ENCODE results near the gene SERTAD3. TPM values are rescaled to one million over a fixed set of nuclear protein-coding genes. Genes with fewer than 3 reads are reported as not detected.

Gene SERTAD3
- total RNA-seq, 2 donors from 2014 or later = 5.7 to 10.2 TPM

GRCh38 chr19:40443131-40443999 is 770 bp downstream of the SERTAD3 start:
- peak; percentile 88 for ATAC-seq
- TF ChIP-seq POLR2A (IDR thresholded peaks at IDR 0.05) = peak in 2 of 3 donors; percentile 54 to 62
- TF ChIP-seq, protein P1, sequence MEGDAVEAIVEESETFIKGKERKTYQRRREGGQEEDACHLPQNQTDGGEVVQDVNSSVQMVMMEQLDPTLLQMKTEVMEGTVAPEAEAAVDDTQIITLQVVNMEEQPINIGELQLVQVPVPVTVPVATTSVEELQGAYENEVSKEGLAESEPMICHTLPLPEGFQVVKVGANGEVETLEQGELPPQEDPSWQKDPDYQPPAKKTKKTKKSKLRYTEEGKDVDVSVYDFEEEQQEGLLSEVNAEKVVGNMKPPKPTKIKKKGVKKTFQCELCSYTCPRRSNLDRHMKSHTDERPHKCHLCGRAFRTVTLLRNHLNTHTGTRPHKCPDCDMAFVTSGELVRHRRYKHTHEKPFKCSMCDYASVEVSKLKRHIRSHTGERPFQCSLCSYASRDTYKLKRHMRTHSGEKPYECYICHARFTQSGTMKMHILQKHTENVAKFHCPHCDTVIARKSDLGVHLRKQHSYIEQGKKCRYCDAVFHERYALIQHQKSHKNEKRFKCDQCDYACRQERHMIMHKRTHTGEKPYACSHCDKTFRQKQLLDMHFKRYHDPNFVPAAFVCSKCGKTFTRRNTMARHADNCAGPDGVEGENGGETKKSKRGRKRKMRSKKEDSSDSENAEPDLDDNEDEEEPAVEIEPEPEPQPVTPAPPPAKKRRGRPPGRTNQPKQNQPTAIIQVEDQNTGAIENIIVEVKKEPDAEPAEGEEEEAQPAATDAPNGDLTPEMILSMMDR (IDR thresholded peaks at IDR 0.05) = no peak
- H3K4me1 ChIP-seq = peaks cover 21% of the 10 kb centered on the region
- 0% methylated on average over 27 to 51 of the region's 52 CpGs for WGBS, 2 donors
- peaks cover 0 to 7% of the 10 kb centered on the region in 2 donors for H3K36me3 ChIP-seq (replicated peaks in 1 of 2; ENCODE audit: insufficient read depth in 1 of 2, low read depth in 2 of 2)
- peak overlapping the region; percentile 54 to 79 for H3K4me3 ChIP-seq
- DNase-seq = peak; percentile 99 to 100 (median 100)
- peak overlapping the region; percentile 94 to 96 (median 94) for H3K27ac ChIP-seq
- intact Hi-C loops (cut with DNase I) = no loop called here
- H3K27me3 ChIP-seq = no peaks in the 10 kb centered on the region
- H3K9me3 ChIP-seq = no peaks in the 10 kb centered on the region

DNA sequence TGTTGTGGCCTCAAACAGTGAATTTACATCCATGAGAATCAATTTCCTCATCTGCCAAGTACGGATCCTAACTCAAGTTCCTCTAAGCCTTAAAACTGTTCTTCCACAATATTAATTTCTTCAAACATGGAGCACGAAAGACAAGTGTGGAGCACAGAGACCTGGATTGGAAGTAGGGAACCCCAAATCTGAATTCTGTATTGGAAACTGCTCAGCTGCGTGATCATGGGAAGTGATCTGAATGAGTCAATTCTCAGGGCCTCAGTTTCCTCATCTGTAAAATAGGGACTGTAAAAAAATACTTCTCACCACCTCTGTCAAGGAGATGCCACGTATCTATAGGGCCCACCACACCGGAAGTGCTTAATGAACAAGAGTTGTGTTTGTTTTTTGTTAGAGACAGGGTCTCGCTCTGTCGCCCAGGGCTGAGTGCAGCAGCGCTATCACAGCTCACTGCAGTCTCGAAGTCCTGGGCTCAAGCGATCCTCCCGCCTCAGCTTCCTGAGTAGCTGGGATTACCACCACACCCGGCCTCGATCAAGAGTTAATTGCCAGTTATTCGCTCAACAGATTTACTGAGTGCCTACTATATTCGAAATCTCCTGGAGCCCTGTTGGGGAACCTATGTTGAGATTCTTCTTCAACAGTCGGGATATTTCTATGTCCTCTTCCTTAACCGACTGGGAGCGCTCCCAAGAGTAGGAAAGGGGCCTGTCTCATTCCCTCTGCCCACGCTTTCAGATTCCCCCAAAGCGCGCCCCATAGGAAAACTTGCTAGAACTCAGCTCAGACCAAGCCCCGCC is 1.6 kb downstream of the SERTAD3 start:
- Histone ChIP-seq H3K36me3 (replicated peaks in 1 of 2; ENCODE audit: insufficient read depth in 1 of 2, low read depth in 2 of 2) (peaks cover 0 to 3% of the 10 kb centered on the region in 2 donors), H3K27ac (peak overlapping the region; percentile 43 to 94 (median 58)), H3K9me3 (no peaks in the 10 kb centered on the region), H3K4me3 (no peak overlapping the region), H3K4me1 (peaks cover 21% of the 10 kb centered on the region), H3K27me3 (no peaks in the 10 kb centered on the region)
- ATAC-seq = no peak
- DNase-seq = no peak
- TF ChIP-seq POLR2A (IDR thresholded peaks at IDR 0.05) = no peak
- TF ChIP-seq, protein P1 (IDR thresholded peaks at IDR 0.05) = no peak
- WGBS, 2 donors = 22 to 45% methylated on average over 11 to 22 of the region's 22 CpGs
- intact Hi-C loops (cut with DNase I) = no loop called here

DNA sequence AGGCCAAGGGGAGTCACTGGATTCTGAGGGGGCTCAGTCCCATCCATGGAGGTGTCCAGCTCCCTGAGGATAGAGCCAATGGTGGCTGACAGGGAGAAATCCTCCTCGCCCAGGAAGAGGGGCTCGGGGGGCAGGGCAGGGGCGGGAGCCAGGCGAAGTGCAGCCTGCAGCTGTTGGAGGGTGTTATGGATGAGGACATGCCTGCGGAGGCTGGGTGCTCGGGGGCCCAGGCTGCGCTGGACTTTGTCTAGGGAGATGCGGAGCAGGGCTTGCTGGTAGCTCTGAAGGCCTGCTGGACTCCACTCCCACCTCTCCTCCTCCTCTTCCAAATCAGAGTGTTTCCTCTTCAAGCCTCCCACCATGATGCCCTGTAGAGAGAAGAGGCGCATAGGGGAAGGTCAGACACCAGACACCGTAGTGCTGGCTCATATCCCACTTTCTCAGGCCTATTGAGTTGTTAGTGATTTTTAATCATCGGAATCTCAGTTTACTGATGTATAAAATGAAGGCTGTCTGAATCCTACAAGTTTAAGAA is 2.3 kb downstream of the SERTAD3 start:
- H3K27ac ChIP-seq = no peak overlapping the region
- DNase-seq (no peak), ATAC-seq (no peak)
- WGBS, 2 donors = 70 to 81% methylated on average over 7 to 11 of the region's 11 CpGs
- no peaks in the 10 kb centered on the region for H3K27me3 ChIP-seq
- peaks cover 21% of the 10 kb centered on the region for H3K4me1 ChIP-seq
- no peaks in the 10 kb centered on the region for H3K9me3 ChIP-seq
- intact Hi-C loops (cut with DNase I) = no loop called here
- H3K4me3 ChIP-seq = no peak overlapping the region
- peaks cover 0 to 3% of the 10 kb centered on the region in 2 donors for H3K36me3 ChIP-seq (replicated peaks in 1 of 2; ENCODE audit: insufficient read depth in 1 of 2, low read depth in 2 of 2)
- TF ChIP-seq, protein P1 (IDR thresholded peaks at IDR 0.05) = no peak
- no peak for TF ChIP-seq POLR2A (IDR thresholded peaks at IDR 0.05)

DNA sequence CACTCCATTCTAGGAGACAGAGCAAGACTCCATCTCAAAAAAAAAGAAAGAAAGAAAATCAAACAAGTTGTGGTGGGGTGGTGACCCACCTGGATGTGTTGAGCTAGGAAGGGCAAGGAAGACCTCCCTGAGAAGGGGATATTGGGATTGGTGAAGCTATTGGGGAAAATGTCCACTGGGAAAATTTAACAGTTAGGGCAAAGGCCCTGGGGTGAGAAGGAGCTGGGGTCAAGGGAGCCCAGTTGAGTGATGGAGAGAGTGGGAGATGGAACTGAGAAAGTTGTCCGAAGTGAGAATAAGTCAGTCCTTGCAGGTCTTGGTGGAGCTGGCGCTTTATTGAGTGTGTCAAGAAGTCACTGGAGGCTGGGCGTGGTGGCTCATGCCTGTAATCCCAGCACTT is 5.9 kb downstream of the SERTAD3 start:
- intact Hi-C loops (cut with DNase I) = no loop called here
- Histone ChIP-seq H3K27me3 (no peaks in the 10 kb centered on the region), H3K4me3 (no peak overlapping the region), H3K4me1 (peaks cover 27% of the 10 kb centered on the region), H3K36me3 (replicated peaks in 1 of 2; ENCODE audit: insufficient read depth in 1 of 2, low read depth in 2 of 2) (peaks cover 0 to 3% of the 10 kb centered on the region in 2 donors), H3K27ac (no peak overlapping the region), H3K9me3 (no peaks in the 10 kb centered on the region)
- TF ChIP-seq, protein P1 (IDR thresholded peaks at IDR 0.05) = no peak
- TF ChIP-seq POLR2A (IDR thresholded peaks at IDR 0.05) = no peak
- ATAC-seq (no peak), DNase-seq (no peak)
- 86 to 88% methylated on average over 3 of the region's 3 CpGs for WGBS, 2 donors

Data from body of pancreas (tissue), 4 donors.